H9 (cell line): ENCODE measurements around the gene LSMEM2. TPM values are rescaled to one million over a fixed set of nuclear protein-coding genes. Genes with fewer than 3 reads are reported as not detected.
A peak's percentile ranks its signal among the peaks of the same experiment; 100 is the strongest.

ENCODE experiments used
- DNase-seq: peaks from one replicate; pipeline ENCODE4 v3.0.0-alpha.2; 2017
- H2AFZ ChIP-seq: one replicate; pipeline ENCODE4 v1.6.1; 2013; ENCODE audit warnings: mild to moderate bottlenecking, low read length, control low read depth, moderate library complexity
- H2AK5ac ChIP-seq: 2 replicates; pipeline ENCODE4 v1.6.1; 2013; ENCODE audit warnings: low read length, control low read depth, mixed read lengths; ENCODE audit not compliant: insufficient read length
- H2BK120ac ChIP-seq: one replicate; pipeline ENCODE4 v1.6.1; 2013; ENCODE audit warnings: low read depth, mild to moderate bottlenecking, low read length, control low read depth, inconsistent platforms; ENCODE audit not compliant: poor library complexity, severe bottlenecking
- H2BK12ac ChIP-seq: 2 replicates; pipeline ENCODE4 v1.6.1; 2013; ENCODE audit warnings: low read length, control low read depth, mixed read lengths, low read depth; ENCODE audit not compliant: insufficient read length
- H2BK15ac ChIP-seq: 2 replicates; pipeline ENCODE4 v1.6.1; 2013; ENCODE audit warnings: low read depth, low read length, control low read depth
- H2BK20ac ChIP-seq: one replicate; pipeline ENCODE4 v1.6.1; 2013; ENCODE audit warnings: low read depth, mild to moderate bottlenecking, low read length, control low read depth, inconsistent platforms; ENCODE audit not compliant: poor library complexity, severe bottlenecking
- H2BK5ac ChIP-seq: 2 replicates; pipeline ENCODE4 v1.6.1; 2013; ENCODE audit warnings: low read length, control low read depth, mixed read lengths; ENCODE audit not compliant: insufficient read length
- H3K14ac ChIP-seq: 2 replicates; pipeline ENCODE4 v1.6.1; 2013; ENCODE audit warnings: low read length, control low read depth; ENCODE audit not compliant: insufficient read depth
- H3K18ac ChIP-seq: 2 replicates; pipeline ENCODE4 v1.6.1; 2013; ENCODE audit warnings: low read depth, mild to moderate bottlenecking, mixed read lengths, low read length, control low read depth; ENCODE audit not compliant: insufficient read length
- H3K23ac ChIP-seq: 2 replicates; pipeline ENCODE4 v1.6.1; 2013; ENCODE audit warnings: low read length, control low read depth, mixed read lengths, low read depth; ENCODE audit not compliant: insufficient read length
- H3K23me2 ChIP-seq: 2 replicates; pipeline ENCODE4 v1.6.1; 2013; ENCODE audit warnings: low read depth, mild to moderate bottlenecking, mixed read lengths, low read length, control low read depth; ENCODE audit not compliant: insufficient read length, poor library complexity, severe bottlenecking
- H3K27ac ChIP-seq: 2 replicates; pipeline ENCODE4 v1.5.1; 2013; ENCODE audit warnings: low read length, control low read depth, mixed read lengths, low read depth; ENCODE audit not compliant: insufficient read length
- H3K27me3 ChIP-seq: 2 replicates; pipeline ENCODE4 v1.6.1; 2013; ENCODE audit warnings: low read length, control low read depth, inconsistent platforms; ENCODE audit not compliant: insufficient read depth
- H3K4ac ChIP-seq: 2 replicates; pipeline ENCODE4 v1.6.1; 2013; ENCODE audit warnings: low read depth, mild to moderate bottlenecking, control low read depth, inconsistent platforms, low read length, moderate library complexity
- H3K4me1 ChIP-seq: 2 replicates; pipeline ENCODE4 v1.6.1; 2013; ENCODE audit warnings: low read length, control low read depth, inconsistent platforms; ENCODE audit not compliant: insufficient read depth
- H3K4me2 ChIP-seq: 2 replicates; pipeline ENCODE4 v1.6.1; 2013; ENCODE audit warnings: low read length, control low read depth, mixed read lengths; ENCODE audit not compliant: insufficient read length, insufficient read depth
- H3K56ac ChIP-seq: 2 replicates; pipeline ENCODE4 v1.6.1; 2013; ENCODE audit warnings: low read depth, mild to moderate bottlenecking, mixed read lengths, low read length, control low read depth; ENCODE audit not compliant: insufficient read length
- H3K79me1 ChIP-seq: 2 replicates; pipeline ENCODE4 v1.6.1; 2013; ENCODE audit warnings: low read depth, mild to moderate bottlenecking, moderate library complexity, low read length, control low read depth, inconsistent platforms; ENCODE audit not compliant: insufficient read depth, poor library complexity, severe bottlenecking
- H3K79me2 ChIP-seq: 2 replicates; pipeline ENCODE4 v1.6.1; 2013; ENCODE audit warnings: low read length, control low read depth, inconsistent platforms; ENCODE audit not compliant: insufficient read depth
- H3K9ac ChIP-seq: 2 replicates; pipeline ENCODE4 v1.6.1; 2013; ENCODE audit warnings: low read length, control low read depth, mixed read lengths; ENCODE audit not compliant: insufficient read length; ENCODE audit errors: extremely low read depth
- H3K9me3 ChIP-seq: one replicate; pipeline ENCODE4 v1.6.1; 2013; ENCODE audit warnings: low read depth, low read length, inconsistent platforms; ENCODE audit not compliant: control insufficient read depth
- H3T11ph ChIP-seq: one replicate; pipeline ENCODE4 v1.6.1; 2013; ENCODE audit warnings: mild to moderate bottlenecking, low read length, control low read depth, inconsistent platforms
- H4K20me1 ChIP-seq: one replicate; pipeline ENCODE4 v1.6.1; 2013; ENCODE audit not compliant: control insufficient read depth, insufficient read length, insufficient read depth
- H4K5ac ChIP-seq: 2 replicates; pipeline ENCODE4 v1.6.1; 2013; ENCODE audit warnings: low read depth, mild to moderate bottlenecking, mixed read lengths, low read length, control low read depth; ENCODE audit not compliant: insufficient read length
- H4K8ac ChIP-seq: replicated peaks from 2 replicates; pipeline ENCODE4 v1.6.1; 2013; ENCODE audit warnings: low read length, control low read depth, mixed read lengths, low read depth; ENCODE audit not compliant: insufficient read length
- H4K91ac ChIP-seq: 2 replicates; pipeline ENCODE4 v1.6.1; 2013; ENCODE audit warnings: low read depth, mild to moderate bottlenecking, moderate library complexity, mixed read lengths, low read length, control low read depth; ENCODE audit not compliant: insufficient read length
- H3K27ac Mint-ChIP-seq, 3 experiments: 2 replicates in 2 of 3; 3 replicates in 1 of 3; pipeline ENCODE4 v1.8.0; 2020 to 2021; ENCODE audit warnings: mixed read lengths in 3 of 3, mild to moderate bottlenecking in 1 of 3, moderate library complexity in 1 of 3
- H3K27me3 Mint-ChIP-seq: 2 replicates; pipeline ENCODE4 v1.8.0; 2021; ENCODE audit warnings: low read depth, mild to moderate bottlenecking, moderate library complexity, mixed read lengths
- H3K36me3 Mint-ChIP-seq, 3 experiments: 2 replicates in 2 of 3; 3 replicates in 1 of 3; pipeline ENCODE4 v1.8.0; 2020 to 2021; ENCODE audit warnings: low read depth in 3 of 3, mixed read lengths in 3 of 3; ENCODE audit not compliant: insufficient read depth in 1 of 3
- H3K4me1 Mint-ChIP-seq, 2 experiments: 2 replicates each; pipeline ENCODE4 v1.8.0; 2020; ENCODE audit warnings: mixed read lengths in 2 of 2
- H3K4me3 Mint-ChIP-seq, 2 experiments: 2 replicates in 1 of 2; 3 replicates in 1 of 2; pipeline ENCODE4 v1.8.0; 2020 to 2021; ENCODE audit warnings: mild to moderate bottlenecking in 2 of 2, mixed read lengths in 2 of 2, moderate library complexity in 1 of 2
- H3K9me3 Mint-ChIP-seq, 2 experiments: 2 replicates in 1 of 2; 3 replicates in 1 of 2; pipeline ENCODE4 v1.8.0; 2020; ENCODE audit warnings: mild to moderate bottlenecking in 2 of 2, mixed read lengths in 2 of 2, moderate library complexity in 1 of 2
- CTCF ChIP-seq: fragments of 200-600 bp; sonication (generic); conservative IDR thresholded peaks from 3 replicates; pipeline ENCODE4 v1.8.0; 2021; ENCODE audit warnings: antibody characterized with exemption, mild to moderate bottlenecking
- WGBS: extraction: QIAGEN DNeasy Blood & Tissue Kit; methylation state at CpG from one replicate; pipeline ENCODE4 v1.1.7; 2013; ENCODE audit warnings: missing lambda C conversion rate, low lambda C conversion rate, mixed read lengths; ENCODE audit not compliant: insufficient read length; ENCODE audit errors: extremely low coverage; 5-methylcytosine and 5-hydroxymethylcytosine counted together
- total RNA-seq: library from RNA; stranded (reverse); gene quantifications from 2 replicates; pipeline ENCODE4 v1.2.1, GENCODE V29; 2021

Gene LSMEM2
- total RNA-seq, 1 experiment from 2014 or later, result 0.50 TPM

- H3K36me3 Mint-ChIP-seq, result peaks cover 21 to 56% (median 53%) of the 10 kb centered on the region in 3 experiments
- Histone ChIP-seq H3K79me2 (peaks cover 4% of the 10 kb centered on the region; the same call in 1 of the 2 replicates), H3T11ph (no peak overlapping the region), H2BK5ac (no peak overlapping the region), H3K56ac (no peak overlapping the region), H3K18ac (no peak overlapping the region), H4K8ac (no peak overlapping the region), H3K27me3 (no peaks in the 10 kb centered on the region), H3K4me2 (no peak overlapping the region), H3K23ac (no peak overlapping the region), H3K14ac (no peak overlapping the region), H2BK12ac (no peak overlapping the region), H2BK15ac (no peak overlapping the region), H2AK5ac (no peak overlapping the region), H2BK20ac (no peak overlapping the region), H2AFZ (no peak overlapping the region), H3K4ac (no peak overlapping the region), H3K9me3 (no peaks in the 10 kb centered on the region), H3K9ac (no peak overlapping the region), H2BK120ac (no peak overlapping the region), H3K79me1 (peaks cover 3% of the 10 kb centered on the region), H4K20me1 (peaks cover 2% of the 10 kb centered on the region), H3K27ac (no peak overlapping the region), H4K91ac (no peak overlapping the region), H3K4me1 (no peaks in the 10 kb centered on the region), H4K5ac (no peak overlapping the region), H3K23me2 (no peaks in the 10 kb centered on the region)
- peaks cover 11 to 24% of the 10 kb centered on the region in 2 experiments; a peak in 3 of 4 replicates for H3K4me1 Mint-ChIP-seq
- no peak for TF ChIP-seq CTCF
- no CpG with 5 or more reads among the region's 8 CpGs for WGBS
- H3K9me3 Mint-ChIP-seq, result no peaks in the 10 kb centered on the region
- DNase-seq, result no peak
- H3K4me3 Mint-ChIP-seq, result no peak overlapping the region
- H3K27me3 Mint-ChIP-seq, result no peaks in the 10 kb centered on the region
- H3K27ac Mint-ChIP-seq, result peak overlapping the region in 2 of 3 experiments; percentile 55 to 79; a peak in 2 of 7 replicates
These were observed 24.2 kb upstream of the LSMEM2 start for GRCh38 chr3:50254577-50255250.
